ENCODE data around the gene TAPT1.

TAPT1 gene

DNA sequence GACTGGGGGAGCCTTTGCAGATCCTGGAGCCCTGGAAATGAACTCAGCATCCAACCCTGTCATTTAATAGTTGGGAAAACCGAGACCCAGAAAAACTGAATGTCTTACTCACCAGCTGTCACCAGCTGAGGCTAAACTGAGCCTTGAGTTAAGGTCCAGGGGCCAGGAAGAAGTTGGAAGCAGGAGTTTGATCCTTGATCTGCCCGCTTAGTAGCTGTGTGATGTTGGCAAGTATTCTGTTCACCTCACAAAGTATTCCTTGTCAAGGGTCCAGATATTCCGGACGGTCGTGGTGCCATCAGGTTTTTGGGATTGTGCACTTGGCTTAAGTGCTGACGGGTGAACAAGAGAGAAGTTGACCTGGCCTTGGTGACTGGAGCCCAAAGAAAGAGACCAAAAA is 111.7 kb downstream of the TAPT1 start:
- no peaks in the 10 kb centered on the region for H3K9me3 Mint-ChIP-seq
- no peak overlapping the region for H3K4me3 Mint-ChIP-seq
- H3K4me1 Mint-ChIP-seq = no peaks in the 10 kb centered on the region
- no peak overlapping the region for H3K27ac Mint-ChIP-seq (ENCODE audit: low read depth)
- no peaks in the 10 kb centered on the region for H3K36me3 Mint-ChIP-seq (ENCODE audit: insufficient read depth)
- ATAC-seq (replicated peaks; ENCODE audit: extremely low read depth, poor library complexity, severe bottlenecking) (no peak), DNase-seq (ENCODE audit: low spot score in 2 of 2) (no peak)
- H3K27me3 Mint-ChIP-seq = peaks cover 34% of the 10 kb centered on the region

GRCh38 chr4:16113741-16114140 is 112.5 kb downstream of the TAPT1 start:
- H3K4me1 Mint-ChIP-seq = no peaks in the 10 kb centered on the region
- ATAC-seq (replicated peaks; ENCODE audit: extremely low read depth, poor library complexity, severe bottlenecking) (no peak), DNase-seq (ENCODE audit: low spot score in 2 of 2) (no peak)
- no peaks in the 10 kb centered on the region for H3K9me3 Mint-ChIP-seq
- peaks cover 42% of the 10 kb centered on the region for H3K27me3 Mint-ChIP-seq
- no peak overlapping the region for H3K27ac Mint-ChIP-seq (ENCODE audit: low read depth)
- H3K4me3 Mint-ChIP-seq = no peak overlapping the region
- no peaks in the 10 kb centered on the region for H3K36me3 Mint-ChIP-seq (ENCODE audit: insufficient read depth)

DNA sequence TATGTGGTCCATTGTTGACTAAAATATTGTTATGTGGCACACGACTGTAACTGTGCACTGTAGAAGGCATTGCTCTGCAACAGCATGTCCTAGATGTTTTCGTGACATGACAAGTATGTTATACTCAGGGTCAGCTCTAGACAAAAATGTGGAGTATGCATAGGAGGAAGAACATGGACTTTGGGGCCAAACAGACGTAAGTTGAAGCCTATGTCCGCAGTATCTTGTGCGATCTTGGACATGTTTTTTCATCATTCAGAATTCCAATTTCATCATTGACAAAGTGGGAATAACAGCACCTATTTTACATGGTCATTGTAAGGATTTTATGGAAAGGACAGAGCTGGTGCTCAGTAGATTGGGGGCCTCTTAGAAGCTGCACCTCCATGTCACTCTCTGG is 114.7 kb downstream of the TAPT1 start:
- DNase-seq (ENCODE audit: low spot score in 2 of 2) (no peak), ATAC-seq (replicated peaks; ENCODE audit: extremely low read depth, poor library complexity, severe bottlenecking) (no peak)
- Mint-ChIP-seq H3K9me3 (no peaks in the 10 kb centered on the region), H3K36me3 (ENCODE audit: insufficient read depth) (no peaks in the 10 kb centered on the region), H3K27ac (ENCODE audit: low read depth) (no peak overlapping the region), H3K4me3 (no peak overlapping the region), H3K27me3 (peaks cover 43% of the 10 kb centered on the region), H3K4me1 (no peaks in the 10 kb centered on the region)

GRCh38 chr4:16110661-16111290 is 115.5 kb downstream of the TAPT1 start:
- Mint-ChIP-seq H3K36me3 (ENCODE audit: insufficient read depth) (no peaks in the 10 kb centered on the region), H3K27ac (ENCODE audit: low read depth) (no peak overlapping the region), H3K27me3 (peaks cover 36% of the 10 kb centered on the region), H3K4me3 (no peak overlapping the region), H3K9me3 (no peaks in the 10 kb centered on the region), H3K4me1 (no peaks in the 10 kb centered on the region)
- DNase-seq (ENCODE audit: low spot score in 2 of 2) (no peak), ATAC-seq (replicated peaks; ENCODE audit: extremely low read depth, poor library complexity, severe bottlenecking) (no peak)

Measured in central memory CD8-positive, alpha-beta T cell (primary cell).